ENCODE data around the gene MEF2C.
"Not testable (repeated sequence)": the region's sequence is repeated elsewhere in the genome, so short reads cannot be mapped to it uniquely, and the experiment has no call there.

Gene MEF2C

GRCh38 chr5:88803309-88803708, 79.7 kb downstream of the MEF2C start:
- DNase-seq (ENCODE audit: low read depth, low spot score): no peak

GRCh38 chr5:88799938-88800535, 82.9 kb downstream of the MEF2C start:
- DNase-seq (ENCODE audit: low read depth, low spot score): peak; percentile 29

- not testable (repeated sequence) for DNase-seq (ENCODE audit: low read depth, low spot score)
Observed at GRCh38 chr5:88798933-88799332, 84.1 kb downstream of the MEF2C start.

GRCh38 chr5:88793797-88794196, 89.2 kb downstream of the MEF2C start:
- not testable (repeated sequence) for DNase-seq (ENCODE audit: low read depth, low spot score)

- DNase-seq (ENCODE audit: low read depth, low spot score): peak; percentile 44
Observed at GRCh38 chr5:88792144-88792840, 90.7 kb downstream of the MEF2C start.

- peak; percentile 68 for DNase-seq (ENCODE audit: low read depth, low spot score)
Observed at GRCh38 chr5:88787856-88788255, 95.1 kb downstream of the MEF2C start.

- no peak for DNase-seq (ENCODE audit: low read depth, low spot score)
Observed at GRCh38 chr5:88786789-88787188, 96.2 kb downstream of the MEF2C start.

GRCh38 chr5:88785746-88786565, 97.0 kb downstream of the MEF2C start:
- peak; percentile 95 for DNase-seq (ENCODE audit: low read depth, low spot score)

GRCh38 chr5:88782571-88782970, 100.4 kb downstream of the MEF2C start:
- no peak for DNase-seq (ENCODE audit: low read depth, low spot score)

GRCh38 chr5:88780736-88781135, 102.2 kb downstream of the MEF2C start:
- DNase-seq (ENCODE audit: low read depth, low spot score): no peak

GRCh38 chr5:88778736-88779135, 104.2 kb downstream of the MEF2C start:
- DNase-seq (ENCODE audit: low read depth, low spot score): peak; percentile 50

- DNase-seq (ENCODE audit: low read depth, low spot score): no peak
Observed at GRCh38 chr5:88776692-88777091, 106.3 kb downstream of the MEF2C start.

GRCh38 chr5:88772831-88773230, 110.2 kb downstream of the MEF2C start:
- DNase-seq (ENCODE audit: low read depth, low spot score): no peak

- DNase-seq (ENCODE audit: low read depth, low spot score): no peak
Observed at GRCh38 chr5:88772047-88772446, 110.9 kb downstream of the MEF2C start.

- no peak for DNase-seq (ENCODE audit: low read depth, low spot score)
Observed at GRCh38 chr5:88770276-88771257, 112.4 kb downstream of the MEF2C start.

GRCh38 chr5:88769165-88769564, 113.8 kb downstream of the MEF2C start:
- DNase-seq (ENCODE audit: low read depth, low spot score): peak; percentile 17

- DNase-seq (ENCODE audit: low read depth, low spot score): no peak
Observed at GRCh38 chr5:88768411-88768810, 114.6 kb downstream of the MEF2C start.

GRCh38 chr5:88765798-88766197, 117.2 kb downstream of the MEF2C start:
- no peak for DNase-seq (ENCODE audit: low read depth, low spot score)

GRCh38 chr5:88765171-88765570, 117.8 kb downstream of the MEF2C start:
- DNase-seq (ENCODE audit: low read depth, low spot score): no peak

- DNase-seq (ENCODE audit: low read depth, low spot score): no peak
Observed at GRCh38 chr5:88761939-88762338, 121.0 kb downstream of the MEF2C start.

GRCh38 chr5:88761269-88761850, 121.6 kb downstream of the MEF2C start:
- no peak for DNase-seq (ENCODE audit: low read depth, low spot score)
